ENCODE data around the gene SIGLEC11.
A peak's percentile ranks its signal among the peaks of the same experiment; 100 is the strongest.
"Not testable (repeated sequence)": the region's sequence is repeated elsewhere in the genome, so short reads cannot be mapped to it uniquely, and the experiment has no call there.

The SIGLEC11 gene, protein sequence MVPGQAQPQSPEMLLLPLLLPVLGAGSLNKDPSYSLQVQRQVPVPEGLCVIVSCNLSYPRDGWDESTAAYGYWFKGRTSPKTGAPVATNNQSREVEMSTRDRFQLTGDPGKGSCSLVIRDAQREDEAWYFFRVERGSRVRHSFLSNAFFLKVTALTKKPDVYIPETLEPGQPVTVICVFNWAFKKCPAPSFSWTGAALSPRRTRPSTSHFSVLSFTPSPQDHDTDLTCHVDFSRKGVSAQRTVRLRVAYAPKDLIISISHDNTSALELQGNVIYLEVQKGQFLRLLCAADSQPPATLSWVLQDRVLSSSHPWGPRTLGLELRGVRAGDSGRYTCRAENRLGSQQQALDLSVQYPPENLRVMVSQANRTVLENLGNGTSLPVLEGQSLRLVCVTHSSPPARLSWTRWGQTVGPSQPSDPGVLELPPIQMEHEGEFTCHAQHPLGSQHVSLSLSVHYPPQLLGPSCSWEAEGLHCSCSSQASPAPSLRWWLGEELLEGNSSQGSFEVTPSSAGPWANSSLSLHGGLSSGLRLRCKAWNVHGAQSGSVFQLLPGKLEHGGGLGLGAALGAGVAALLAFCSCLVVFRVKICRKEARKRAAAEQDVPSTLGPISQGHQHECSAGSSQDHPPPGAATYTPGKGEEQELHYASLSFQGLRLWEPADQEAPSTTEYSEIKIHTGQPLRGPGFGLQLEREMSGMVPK

DNA sequence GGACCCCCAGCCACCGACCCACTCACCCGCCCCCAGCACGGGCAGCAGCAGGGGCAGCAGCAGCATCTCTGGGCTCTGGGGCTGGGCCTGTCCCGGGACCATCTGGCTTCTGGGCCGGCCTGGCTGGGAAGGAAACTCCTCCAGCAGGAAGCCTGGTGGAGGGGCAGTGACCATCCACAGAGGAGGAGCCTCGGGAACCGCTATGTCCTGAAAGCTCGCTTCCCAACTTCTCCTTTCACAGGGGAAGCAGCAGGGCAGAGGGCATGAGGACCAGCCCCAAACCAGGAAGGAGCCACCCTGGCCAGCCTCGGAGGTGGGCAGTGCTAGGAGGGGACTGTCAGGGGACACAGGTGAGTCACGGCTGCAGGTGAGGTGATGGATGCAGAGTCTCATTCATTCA, at the start of gene SIGLEC11:
TSS of gene SIGLEC11 (minus strand) at position 193 of the 400 bp plus-strand sequence. CDS start at position 102, 91 bp downstream.
- FAIRE-seq; DNase-seq (ENCODE audit: low spot score): not testable (repeated sequence)

DNA sequence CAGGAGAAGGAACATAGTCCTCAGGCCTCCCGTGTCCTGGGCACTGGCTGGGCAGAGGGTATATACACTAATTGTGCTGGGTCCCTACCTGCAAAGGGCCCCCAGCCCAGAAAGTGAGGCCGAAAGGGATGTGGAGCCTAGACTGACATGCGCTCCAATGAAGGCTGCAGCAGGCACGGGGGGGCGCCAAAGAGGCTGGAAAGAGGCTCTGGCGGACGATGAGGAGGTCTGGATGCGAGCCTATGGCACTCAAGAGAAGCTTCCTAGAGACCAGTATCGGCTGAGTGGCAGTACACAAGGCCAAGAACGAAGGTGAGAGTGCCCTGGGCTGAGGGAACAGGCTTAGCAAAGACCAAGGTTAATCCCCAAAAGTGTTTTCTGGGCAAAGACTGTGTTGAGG, 47.6 kb upstream of the SIGLEC11 start:
- DNase-seq (ENCODE audit: low spot score) = peak; percentile 11
- no peak for FAIRE-seq

DNA sequence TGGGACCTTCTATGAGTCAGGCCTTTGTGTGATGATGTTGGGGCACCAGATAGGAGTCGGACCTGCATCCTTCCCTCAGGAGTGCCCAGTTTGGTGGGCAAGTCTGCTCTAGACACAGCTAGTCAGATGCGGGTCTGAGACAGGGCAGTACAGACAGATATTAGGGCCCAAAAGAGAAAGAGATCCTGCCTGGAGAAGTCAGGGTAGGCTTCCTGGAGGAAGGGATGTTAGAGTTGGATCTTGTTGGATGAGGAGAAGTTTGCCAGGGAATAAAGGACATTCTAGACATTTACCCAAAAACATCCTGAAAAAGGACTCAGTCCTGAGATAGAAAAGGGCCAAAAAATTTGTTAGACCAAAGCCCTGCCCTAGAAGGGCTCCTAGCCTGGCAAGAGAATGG, 47.0 kb upstream of the SIGLEC11 start:
- FAIRE-seq (no peak), DNase-seq (ENCODE audit: low spot score) (no peak)

DNA sequence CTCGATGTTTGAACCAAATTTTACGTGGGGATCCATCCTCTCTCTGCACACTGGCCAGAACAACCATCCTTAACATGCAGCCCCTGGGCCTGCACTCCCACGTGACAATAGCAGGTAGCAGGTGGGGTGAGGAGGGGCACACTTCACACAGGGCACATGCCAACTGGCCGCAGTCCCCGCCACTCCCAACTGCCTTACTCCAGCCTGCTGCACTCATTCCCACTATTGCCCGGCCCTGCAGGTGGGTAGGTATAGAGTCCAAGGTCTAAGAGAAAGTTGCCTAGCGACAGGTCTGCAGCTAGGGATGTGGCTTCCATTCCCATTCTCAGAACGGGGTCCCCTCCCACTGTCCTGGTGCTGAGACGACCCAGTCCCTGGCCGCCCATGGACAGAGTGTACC, 46.2 kb upstream of the SIGLEC11 start:
- DNase-seq (ENCODE audit: low spot score) (no peak), FAIRE-seq (no peak)

DNA sequence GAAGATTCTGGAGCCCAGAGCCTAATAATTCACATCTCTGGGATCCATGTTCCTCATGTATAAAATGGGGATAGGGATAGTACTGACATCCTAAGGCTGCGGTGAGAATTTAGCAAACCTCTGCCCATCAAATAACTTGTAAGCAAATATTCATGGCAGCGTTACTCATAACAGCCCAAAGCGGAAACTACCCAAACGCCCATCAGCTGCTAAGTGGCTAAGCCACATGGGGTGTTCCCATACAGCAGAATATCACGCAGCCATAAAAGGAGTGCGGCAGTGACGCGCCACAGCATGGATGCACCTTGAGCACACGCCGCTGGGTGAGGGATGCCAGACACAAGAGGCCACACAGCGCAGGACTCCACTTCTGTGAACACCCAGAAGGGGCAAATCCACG, 44.5 kb upstream of the SIGLEC11 start:
- FAIRE-seq = no peak
- no peak for DNase-seq (ENCODE audit: low spot score)

DNA sequence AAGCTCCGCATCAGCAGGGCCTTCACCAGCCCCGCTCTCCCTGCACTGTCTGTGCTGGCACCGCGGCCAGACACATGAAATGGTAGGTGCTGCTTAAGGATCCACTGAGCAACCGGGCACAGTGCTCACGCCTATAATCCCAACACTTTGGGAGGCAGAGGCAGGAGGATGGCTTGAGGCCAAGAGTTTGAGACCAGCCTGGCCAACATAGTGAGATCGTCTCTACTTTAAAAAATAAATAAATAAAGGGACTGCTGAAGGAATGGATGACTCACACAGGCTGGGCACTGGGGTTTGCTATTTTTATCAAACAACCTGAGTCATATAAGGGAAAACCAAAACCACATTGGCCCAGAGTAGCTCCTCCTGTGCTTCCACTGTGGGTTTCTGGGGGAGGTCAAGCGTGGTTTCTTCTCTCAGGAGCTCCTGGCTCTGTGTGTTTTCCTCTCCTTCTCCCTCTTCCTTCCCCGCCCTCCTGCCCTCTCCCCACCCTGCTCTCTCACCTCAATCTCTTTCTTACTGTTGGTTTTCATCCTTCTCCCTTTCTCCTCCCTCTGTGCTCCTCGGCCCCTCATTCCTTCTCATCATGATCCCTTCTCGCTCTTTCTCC, 42.9 kb upstream of the SIGLEC11 start:
- DNase-seq (ENCODE audit: low spot score) (peak; percentile 95), FAIRE-seq (peak; percentile 84)

DNA sequence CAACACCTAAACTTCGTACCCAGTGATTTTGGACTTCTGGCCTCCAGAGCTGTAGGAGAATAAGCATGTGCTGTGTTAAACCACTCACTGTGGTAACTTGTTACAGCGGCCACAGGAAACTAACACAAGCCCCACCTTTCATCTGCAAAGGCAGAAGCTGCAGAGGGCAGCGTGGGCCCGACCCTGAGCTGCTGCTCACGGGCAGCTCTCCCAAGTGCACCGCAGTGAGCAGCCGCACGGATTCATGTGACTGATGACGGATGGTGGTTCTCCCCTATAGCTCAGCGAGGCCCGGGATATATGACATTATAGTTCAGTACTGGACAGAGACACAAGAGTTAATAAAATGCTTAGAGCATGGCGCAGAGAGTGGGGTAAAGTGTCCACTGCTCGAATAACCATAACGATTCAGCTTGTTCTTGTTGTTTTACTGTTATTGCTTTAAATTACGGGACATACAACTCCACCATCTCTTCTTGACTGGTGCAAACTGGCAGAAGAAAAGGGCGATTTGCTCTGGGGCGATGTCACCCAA, 42.3 kb upstream of the SIGLEC11 start:
- DNase-seq (ENCODE audit: low spot score) = no peak
- FAIRE-seq = peak; percentile 59

DNA sequence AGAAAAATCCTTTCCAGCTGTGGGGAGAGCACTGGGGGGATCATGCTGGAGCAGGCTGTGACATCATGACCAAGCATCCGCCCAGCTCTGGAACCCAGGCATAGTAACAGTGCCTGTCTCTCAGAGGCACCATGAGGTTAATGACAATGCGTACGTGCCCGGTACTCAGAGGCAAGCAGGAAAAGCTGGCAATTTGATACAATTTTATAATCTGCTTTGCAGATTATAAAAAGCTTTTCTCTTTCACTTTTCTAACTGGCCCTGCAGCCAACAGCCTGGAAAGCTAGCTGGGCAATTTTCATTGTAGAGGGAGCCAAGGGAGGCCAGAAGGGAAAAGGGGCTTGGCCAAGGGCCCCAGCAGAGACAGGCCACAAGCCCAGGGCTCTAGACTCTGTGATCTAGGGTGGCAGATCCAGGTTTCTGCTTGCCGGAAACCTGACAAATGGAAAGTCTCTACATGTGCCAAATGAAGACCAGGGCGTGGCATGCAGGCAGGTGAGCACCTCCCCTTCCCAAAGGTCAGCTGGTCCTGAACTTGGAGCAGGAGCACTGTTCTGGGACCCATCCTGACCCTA, 41.5 kb upstream of the SIGLEC11 start:
- no peak for DNase-seq (ENCODE audit: low spot score)
- FAIRE-seq = no peak

DNA sequence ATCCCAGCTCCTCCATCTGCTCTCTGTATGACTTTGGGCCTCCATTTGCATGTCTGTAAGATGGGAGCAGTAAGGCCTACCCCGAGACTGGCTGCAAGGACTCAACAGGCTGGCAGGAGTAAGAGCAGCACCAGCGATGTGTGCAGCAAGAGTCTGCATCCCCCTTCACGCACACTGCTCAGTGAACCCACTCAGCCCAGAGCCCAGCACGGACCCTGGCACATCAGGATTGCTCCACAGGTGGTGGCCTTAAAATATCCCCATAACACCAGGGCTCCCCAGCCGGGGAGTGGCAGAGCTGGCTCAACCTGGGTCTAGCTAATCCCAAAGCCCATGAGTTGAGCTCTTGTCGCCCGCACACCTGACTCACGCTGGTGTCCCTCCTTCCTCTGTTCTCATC, 40.8 kb upstream of the SIGLEC11 start:
- no peak for FAIRE-seq
- DNase-seq (ENCODE audit: low spot score) = no peak

DNA sequence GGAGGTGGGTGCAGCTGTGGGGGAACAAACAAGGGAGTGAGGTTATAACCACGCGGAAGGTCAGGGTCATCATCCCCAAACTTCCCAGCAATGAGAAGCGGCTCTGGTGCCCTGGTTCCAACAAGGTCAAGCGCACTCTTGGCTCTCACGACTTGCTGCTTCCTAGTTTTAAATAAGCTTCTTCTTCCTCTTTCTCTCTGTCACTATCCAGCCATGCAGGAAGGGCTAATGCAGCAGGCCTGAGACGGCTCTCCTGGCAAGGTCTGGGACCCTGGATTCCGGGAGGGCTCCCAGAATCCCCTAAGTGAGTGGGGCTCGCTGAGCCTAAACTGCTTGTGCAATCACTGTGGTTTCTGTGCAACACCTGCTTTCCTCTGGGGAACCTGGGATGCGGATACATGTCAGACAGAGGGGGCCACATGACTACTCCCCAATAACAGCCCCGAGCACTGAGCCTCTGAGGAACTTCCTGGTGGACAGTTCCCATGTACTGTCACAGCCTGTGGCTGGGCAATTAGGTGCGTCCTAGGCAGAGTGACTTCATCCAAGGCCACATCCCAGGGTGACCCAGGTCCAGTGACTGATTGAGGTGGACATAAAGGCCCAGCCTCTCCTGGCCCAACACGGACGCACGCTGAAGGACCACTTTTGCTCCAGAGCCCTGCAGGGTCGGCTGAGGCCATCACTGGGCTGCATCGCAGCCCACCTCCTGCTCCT, 40.0 kb upstream of the SIGLEC11 start:
- DNase-seq (ENCODE audit: low spot score) = no peak

DNA sequence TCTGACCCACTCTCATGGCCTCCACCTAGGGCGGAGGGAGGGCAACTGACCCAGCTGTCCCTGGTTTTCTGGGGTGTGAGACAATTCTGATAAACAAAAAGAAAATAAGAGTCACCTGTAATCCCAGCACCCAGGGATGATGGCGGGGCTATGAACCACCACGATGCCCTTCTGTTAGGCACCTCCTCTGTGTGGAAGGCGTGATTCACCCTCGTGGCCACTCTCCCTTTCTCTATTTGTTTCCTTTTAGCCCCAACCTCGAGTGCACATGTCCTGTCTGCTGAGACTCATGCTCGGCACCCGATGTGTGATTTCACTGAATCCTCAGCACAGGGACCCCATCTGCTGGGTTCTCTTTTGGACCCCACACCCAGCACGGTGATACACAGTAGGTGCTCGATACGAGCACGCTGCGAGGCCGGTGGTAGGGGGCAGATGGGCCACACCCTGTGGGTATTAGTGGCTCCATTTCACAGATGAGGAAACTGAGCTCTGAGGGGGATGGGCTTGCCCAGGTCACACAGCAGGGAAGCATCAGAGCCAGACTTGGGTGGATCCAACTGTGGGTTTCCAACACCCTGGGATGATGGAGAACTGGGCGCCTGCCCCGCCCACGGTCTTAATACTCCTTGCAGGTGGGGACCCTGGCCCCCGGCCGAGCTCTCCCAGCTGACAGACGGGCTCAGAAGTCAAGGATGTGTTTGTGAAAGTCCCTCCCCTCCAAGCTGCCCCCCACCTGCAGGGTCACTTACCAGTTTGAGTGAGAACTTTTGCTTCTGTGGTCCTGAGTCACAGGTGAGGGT, 39.3 kb upstream of the SIGLEC11 start:
- DNase-seq (ENCODE audit: low spot score) (no peak), FAIRE-seq (no peak)

More for the DNA sequence above, 40.0 kb upstream of the SIGLEC11 start:
- FAIRE-seq = no peak

DNA sequence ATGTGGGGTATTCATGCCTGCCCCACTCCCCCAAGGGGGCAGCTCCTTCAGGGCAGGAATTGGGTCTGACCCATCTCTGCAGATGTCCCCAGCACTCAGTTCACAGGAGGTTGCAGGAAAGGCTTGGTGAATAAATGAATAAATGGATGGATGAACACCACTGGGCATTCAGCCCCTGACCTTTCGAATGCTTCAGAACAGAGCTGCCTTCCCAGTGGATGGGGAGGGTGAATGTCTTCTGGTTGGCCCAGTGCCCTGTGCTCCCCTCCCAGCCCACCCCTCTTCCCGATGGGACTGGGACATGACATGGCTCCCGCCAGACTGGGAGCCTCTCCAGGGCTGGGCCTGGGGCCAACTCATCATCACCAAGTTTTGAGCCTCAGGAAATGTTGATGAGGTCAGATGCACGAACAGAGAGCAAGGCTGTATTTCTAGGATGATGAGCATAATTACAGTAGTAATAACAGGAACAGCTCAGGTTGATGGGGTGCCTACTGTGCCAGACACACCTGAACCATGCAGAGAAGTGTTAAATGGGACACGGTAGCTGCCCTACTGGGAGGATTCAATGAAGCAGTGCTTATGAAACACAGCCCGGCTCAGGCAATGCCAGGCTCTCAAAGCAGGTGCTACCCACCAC, 38.5 kb upstream of the SIGLEC11 start:
- no peak for FAIRE-seq
- DNase-seq (ENCODE audit: low spot score) = no peak

DNA sequence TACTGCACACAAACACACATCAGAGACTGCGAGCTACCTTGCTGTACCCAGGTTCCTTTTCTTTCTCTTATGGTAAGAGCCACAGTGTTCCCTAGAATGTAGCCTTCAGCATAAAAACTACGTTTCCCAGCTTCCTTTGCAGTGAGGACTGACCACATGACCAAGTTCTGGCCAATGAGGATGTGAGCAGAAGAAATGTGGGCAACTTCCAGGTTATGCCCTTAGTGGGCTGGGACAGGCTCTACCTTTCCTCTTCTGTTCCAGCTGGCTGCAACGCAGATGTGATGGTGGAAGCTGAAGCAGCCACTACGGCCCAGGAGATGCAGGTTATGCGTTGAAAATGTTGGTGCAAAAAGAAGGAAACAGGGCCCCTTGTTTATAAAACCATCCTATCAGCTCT, 36.7 kb upstream of the SIGLEC11 start:
- FAIRE-seq = peak; percentile 53
- DNase-seq (ENCODE audit: low spot score) = peak; percentile 69

DNA sequence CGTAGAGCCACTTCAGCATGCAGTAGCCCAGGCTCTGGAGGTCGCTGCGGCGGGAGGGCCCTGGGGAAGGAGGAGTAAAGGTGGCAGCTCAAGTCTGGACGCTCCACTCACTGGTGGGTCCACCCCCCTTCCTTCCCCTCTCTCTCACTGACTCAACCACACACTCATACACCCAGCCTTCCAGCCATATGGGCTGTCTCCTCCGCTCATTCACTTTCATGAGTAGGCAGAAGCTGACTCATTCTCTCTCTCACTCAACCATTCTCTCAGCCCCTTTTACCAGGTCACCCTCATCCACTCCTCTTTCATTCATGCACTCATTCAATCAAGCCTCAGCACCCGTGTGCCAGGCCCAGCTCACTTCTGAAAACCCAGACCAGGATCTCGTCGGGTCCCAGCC, 27.5 kb upstream of the SIGLEC11 start:
- FAIRE-seq = no peak
- no peak for DNase-seq (ENCODE audit: low spot score)

DNA sequence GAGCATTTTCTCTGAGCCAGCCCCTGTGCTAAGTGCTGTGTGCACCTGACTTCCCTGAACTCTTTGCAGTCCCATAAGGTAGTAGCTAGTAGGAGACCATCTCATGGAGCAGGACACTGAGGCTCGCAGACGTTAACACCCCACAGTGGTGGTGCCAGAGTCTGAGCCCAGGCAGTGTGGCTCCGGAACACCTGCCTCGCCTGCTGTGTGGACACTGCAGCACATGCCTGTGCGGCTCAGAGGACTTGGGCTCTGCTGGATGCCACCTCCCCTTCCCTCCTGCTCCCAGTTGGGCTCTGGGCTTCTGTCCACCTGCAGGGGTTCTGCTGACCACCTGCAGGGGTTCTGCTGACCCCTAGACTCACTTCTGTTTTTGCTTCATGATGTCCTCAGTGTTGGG, 27.0 kb upstream of the SIGLEC11 start:
- FAIRE-seq = no peak

DNA sequence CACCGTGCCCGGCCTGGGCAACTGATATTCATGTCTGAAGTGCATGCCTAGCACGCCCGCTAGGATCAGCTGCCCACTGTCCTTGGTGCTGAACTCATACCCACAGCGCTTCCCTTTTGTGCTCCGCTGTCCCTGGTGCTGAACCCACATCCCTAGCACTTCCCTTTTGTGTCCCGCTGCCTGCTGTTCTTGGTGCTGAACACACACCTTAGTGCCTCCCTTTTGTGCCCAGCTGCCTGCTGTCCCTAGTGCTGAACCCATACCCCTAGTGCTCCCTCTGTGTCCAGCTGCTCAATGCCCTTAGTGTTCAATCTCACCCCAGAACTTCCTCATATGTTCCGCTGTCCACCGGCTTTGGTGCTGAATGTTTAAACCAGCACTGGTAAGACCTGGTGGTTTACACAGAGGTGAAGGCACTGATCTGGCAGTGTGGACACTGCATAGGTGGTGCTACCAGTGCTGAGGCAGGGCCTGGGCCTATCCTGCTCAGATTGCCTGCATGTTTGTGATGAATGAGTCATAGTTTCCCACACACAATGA, 26.3 kb upstream of the SIGLEC11 start:
- peak; percentile 97 for FAIRE-seq
- peak; percentile 84 for DNase-seq (ENCODE audit: low spot score)

More for the DNA sequence above, 27.0 kb upstream of the SIGLEC11 start:
- no peak for DNase-seq (ENCODE audit: low spot score)

DNA sequence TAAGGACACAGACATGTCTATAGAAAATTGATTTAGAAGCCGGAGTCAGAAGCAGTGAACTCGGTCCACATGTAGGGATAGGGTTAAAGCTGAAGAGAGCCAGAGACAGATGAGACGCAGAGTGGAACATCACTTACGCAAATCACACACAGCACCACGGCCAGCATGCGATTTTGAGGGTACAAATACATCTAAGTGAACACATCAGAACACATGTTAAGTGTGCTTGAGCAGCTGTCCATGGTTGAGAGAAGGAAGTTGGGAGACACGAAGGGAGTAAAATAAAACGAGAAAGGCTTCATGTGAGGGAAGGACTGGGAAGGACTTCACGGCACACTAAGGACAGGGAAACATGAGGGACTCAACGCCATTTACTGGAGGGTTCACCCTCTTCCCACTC, 25.4 kb upstream of the SIGLEC11 start:
- DNase-seq (ENCODE audit: low spot score) = no peak
- no peak for FAIRE-seq

DNA sequence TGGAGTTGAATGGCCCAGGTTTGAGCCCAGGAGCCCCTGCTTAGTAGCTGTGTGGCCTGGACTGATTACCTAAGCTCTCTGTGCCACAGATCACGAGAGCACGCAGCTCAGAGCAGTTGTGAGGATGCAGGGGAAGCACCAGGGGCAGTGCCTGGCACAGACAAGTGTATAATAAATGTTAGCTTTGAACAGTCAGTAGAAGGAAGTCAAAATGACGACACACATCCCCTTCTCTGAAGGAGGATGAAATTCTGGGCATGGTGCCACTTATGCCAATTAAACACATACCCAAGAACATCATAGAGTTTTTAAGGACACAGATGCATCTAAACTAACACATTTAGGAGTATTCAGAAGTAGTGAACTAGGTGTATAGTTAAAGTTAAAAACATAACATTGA, 24.9 kb upstream of the SIGLEC11 start:
- FAIRE-seq = no peak
- DNase-seq (ENCODE audit: low spot score) = no peak

DNA sequence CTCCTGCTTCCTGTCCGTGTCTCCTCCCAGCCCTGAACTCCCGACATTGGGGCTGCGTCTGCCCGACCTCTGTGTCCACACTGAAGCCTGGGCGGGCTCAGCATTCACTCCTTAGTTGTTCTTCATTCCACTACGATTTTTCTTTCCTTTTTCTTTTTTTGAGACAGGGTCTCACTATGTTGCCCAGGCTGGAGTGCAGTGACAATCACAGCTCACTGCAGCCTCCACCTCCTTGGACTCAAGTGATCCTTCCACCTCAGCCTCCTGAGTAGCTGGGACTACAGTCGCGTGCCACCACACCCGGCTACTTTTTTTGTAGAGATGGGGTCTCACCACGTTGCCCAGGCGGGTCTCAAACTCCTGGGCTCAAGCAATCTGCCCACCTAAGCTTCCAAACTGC, 23.5 kb upstream of the SIGLEC11 start:
- DNase-seq (ENCODE audit: low spot score) (no peak), FAIRE-seq (no peak)
